Measurements from ENCODE around the gene PRKAG2.
"Not testable (repeated sequence)": the region's sequence is repeated elsewhere in the genome, so short reads cannot be mapped to it uniquely, and the experiment has no call there.

PRKAG2 gene

DNA sequence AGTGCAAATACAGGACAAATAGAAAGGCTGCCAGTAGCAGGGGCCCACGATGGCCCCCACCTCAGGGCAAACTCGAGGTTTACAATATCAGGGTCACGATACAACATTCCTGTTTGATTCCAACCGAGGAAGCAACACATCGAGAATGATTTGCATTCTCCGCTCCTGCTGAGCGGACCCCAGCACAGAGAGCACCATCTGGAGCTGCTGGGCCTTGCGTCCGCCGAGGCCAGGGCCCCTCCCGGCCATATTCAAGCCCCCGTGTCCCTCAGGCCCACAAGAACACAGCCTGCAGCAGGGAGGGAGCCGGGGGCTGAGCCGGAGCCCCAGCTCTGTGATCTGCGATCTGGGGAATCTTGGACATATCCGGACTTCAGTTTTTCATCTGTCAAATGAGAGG lies 84.3 kb downstream of the PRKAG2 start:
- no peaks in the 10 kb centered on the region for H3K36me3 Mint-ChIP-seq (ENCODE audit: low read depth)
- H3K9me3 Mint-ChIP-seq, result no peaks in the 10 kb centered on the region
- H3K27ac Mint-ChIP-seq, result no peak overlapping the region
- DNase-seq, result no peak
- H3K4me1 Mint-ChIP-seq, result peaks cover 55% of the 10 kb centered on the region
- ATAC-seq, result no peak
- H3K27me3 Mint-ChIP-seq, result no peaks in the 10 kb centered on the region
- no peak overlapping the region for H3K4me3 Mint-ChIP-seq

GRCh38 chr7:151792086-151792485 lies 84.8 kb downstream of the PRKAG2 start:
- Mint-ChIP-seq H3K9me3 (no peaks in the 10 kb centered on the region), H3K36me3 (ENCODE audit: low read depth) (no peaks in the 10 kb centered on the region), H3K4me1 (peaks cover 50% of the 10 kb centered on the region), H3K27me3 (no peaks in the 10 kb centered on the region), H3K27ac (no peak overlapping the region), H3K4me3 (no peak overlapping the region)
- ATAC-seq (no peak), DNase-seq (no peak)

DNA sequence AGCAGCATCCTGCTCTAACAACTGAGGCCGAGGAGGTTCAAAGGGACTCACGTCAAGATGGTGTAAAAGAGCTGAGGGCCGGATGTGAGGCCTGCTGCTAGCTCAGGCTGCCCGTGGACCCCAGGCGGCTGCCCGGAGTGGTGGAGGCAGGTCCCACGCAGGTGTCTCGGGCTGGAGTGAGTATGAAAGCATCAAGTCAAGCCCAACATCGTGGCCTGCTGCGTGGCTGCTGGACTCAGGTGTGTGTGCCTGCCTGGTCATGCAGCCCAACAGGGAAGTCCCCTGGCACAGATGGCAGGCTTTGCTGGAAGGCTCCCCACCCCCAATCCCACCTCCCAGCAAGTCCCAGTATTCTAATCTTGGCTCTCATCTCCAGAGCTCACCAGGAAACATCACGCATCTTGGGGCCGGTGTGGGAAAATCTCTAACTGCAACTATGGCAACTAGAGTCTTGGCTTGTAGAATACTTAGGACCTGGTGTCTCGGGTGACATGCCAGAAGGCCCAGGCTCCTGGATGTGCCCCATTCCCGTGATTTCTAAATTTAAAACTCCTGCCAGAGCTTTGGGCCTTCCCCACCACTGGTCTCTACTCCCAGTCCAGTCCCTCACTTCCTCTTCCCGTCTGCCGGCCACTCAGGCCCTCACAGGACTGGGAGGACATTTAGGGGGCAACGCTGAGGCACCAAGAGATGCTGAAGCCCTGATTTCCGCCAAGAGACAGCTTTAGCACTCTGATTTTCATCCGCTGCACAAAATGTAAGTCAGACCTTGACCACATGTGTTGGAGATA lies 85.9 kb downstream of the PRKAG2 start:
- peaks cover 40% of the 10 kb centered on the region for H3K4me1 Mint-ChIP-seq
- H3K4me3 Mint-ChIP-seq, result no peak overlapping the region
- no peak for ATAC-seq
- no peak overlapping the region for H3K27ac Mint-ChIP-seq
- no peaks in the 10 kb centered on the region for H3K36me3 Mint-ChIP-seq (ENCODE audit: low read depth)
- no peaks in the 10 kb centered on the region for H3K9me3 Mint-ChIP-seq
- H3K27me3 Mint-ChIP-seq, result no peaks in the 10 kb centered on the region
- no peak for DNase-seq

DNA sequence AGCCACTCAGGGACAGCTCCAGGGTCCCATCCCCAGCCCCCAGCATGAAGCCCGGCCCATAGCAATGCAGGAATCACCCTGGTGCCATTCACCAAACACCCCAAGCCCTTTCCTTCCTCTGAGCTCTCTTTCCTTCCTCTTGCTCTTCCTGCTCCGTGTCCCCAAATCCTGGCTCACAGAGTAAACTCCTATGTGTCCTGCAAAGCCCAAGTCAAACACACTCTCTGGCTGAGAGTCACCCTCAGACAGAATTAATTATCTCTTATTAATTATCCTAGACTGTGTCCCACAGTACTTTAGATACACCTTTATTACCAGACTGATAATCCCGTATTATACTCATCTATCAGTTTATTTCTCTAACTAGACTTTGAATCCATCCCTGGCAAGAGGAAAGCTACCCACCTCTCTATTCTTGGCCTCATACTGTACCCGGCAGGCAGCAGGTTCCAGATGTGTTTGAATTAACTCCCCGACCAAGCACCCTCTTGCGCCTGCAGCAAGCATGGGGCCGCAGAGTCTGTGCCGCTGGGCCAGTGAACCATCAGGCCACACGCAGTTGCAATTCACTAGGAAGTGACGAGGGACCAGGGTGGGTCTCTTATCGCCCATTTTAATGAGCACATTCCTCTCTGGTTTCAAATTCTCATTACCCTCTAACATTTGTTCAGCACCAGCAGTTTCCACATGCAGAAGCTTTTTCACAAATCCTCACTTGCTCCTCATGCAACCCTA lies 86.7 kb downstream of the PRKAG2 start:
- H3K4me3 Mint-ChIP-seq, result no peak overlapping the region
- H3K9me3 Mint-ChIP-seq, result no peaks in the 10 kb centered on the region
- no peak for ATAC-seq
- no peak for DNase-seq
- no peaks in the 10 kb centered on the region for H3K27me3 Mint-ChIP-seq
- no peaks in the 10 kb centered on the region for H3K36me3 Mint-ChIP-seq (ENCODE audit: low read depth)
- H3K27ac Mint-ChIP-seq, result no peak overlapping the region
- H3K4me1 Mint-ChIP-seq, result peaks cover 34% of the 10 kb centered on the region

DNA sequence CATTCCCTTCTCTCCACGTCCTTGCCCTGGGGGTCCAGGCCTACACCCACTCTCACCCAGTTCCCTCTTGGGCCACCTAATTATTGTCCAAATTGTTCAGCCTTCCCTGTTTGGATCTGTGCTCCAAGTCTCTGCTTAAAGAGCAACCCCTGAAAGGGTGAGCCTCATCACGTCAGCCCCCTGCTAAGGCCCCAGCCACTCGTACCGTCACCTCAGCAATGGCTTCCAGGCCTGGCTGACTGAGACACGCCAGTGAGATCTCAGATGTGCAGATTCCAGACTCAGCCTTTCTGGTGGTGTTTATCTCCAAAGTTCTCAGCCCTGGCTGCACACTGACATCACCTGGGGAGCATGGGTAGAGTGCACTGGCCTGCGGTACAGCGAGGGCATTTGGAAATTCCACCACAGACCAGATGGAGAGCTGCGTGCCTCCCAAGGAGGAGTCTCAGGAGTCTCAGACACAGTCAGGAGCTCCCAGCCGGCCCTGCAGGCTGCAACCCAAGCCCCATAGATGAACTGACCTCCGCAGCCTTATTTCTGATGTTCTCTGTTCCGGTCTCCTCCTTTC lies 87.5 kb downstream of the PRKAG2 start:
- H3K4me1 Mint-ChIP-seq, result peaks cover 27% of the 10 kb centered on the region

GRCh38 chr7:151787348-151787747 lies 89.6 kb downstream of the PRKAG2 start:
- Mint-ChIP-seq H3K27me3 (no peaks in the 10 kb centered on the region), H3K27ac (no peak overlapping the region), H3K4me1 (peaks cover 28% of the 10 kb centered on the region), H3K4me3 (no peak overlapping the region), H3K9me3 (no peaks in the 10 kb centered on the region), H3K36me3 (ENCODE audit: low read depth) (no peaks in the 10 kb centered on the region)
- no peak for DNase-seq
- ATAC-seq, result no peak

More for the DNA sequence above, 87.5 kb downstream of the PRKAG2 start:
- Mint-ChIP-seq H3K4me3 (no peak overlapping the region), H3K27me3 (no peaks in the 10 kb centered on the region), H3K27ac (no peak overlapping the region), H3K36me3 (ENCODE audit: low read depth) (no peaks in the 10 kb centered on the region), H3K9me3 (no peaks in the 10 kb centered on the region)
- DNase-seq (no peak), ATAC-seq (no peak)

DNA sequence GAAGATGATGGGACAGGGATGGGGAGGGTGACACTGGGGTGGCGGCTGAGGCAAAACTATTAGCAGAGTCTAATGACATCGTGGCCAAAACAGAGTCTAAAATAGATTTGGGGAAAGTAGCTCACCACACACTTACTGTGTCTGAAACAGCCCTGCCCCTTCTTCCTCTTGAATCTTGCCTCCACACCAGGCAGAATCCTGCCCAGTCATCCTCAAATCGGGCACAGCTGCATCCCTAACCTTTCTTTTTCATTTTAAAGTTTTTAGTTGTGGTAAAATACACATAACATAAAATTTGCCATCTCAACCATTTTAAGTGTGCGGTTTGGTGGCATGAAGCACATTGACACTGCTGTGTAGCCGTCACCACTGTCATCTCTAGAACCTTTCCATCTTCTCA lies 90.0 kb downstream of the PRKAG2 start:
- no peak for ATAC-seq
- Mint-ChIP-seq H3K27ac (no peak overlapping the region), H3K27me3 (no peaks in the 10 kb centered on the region)

DNA sequence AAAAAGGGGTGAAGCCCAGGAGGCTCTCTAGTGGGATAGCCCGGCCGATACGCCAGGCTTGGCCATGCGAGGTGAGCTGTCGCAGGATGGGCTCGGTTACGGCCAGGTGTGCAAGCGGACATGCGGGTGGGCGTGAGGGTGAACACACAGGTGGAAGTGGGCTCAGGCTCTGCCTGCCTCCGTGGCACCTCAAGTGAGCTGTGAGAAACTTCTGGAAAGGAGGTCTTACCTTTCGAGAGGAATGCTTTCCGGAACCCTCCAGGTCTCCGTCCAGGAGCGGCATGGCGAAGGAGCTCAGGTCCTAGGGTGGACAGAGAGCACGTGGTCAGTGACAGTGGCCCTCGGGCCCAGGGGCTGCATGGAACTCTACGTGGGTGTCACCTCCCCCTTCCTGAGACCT lies 90.7 kb downstream of the PRKAG2 start:
- DNase-seq (no peak), ATAC-seq (no peak)
- Mint-ChIP-seq H3K27ac (no peak overlapping the region), H3K27me3 (no peaks in the 10 kb centered on the region), H3K36me3 (ENCODE audit: low read depth) (no peaks in the 10 kb centered on the region), H3K9me3 (no peaks in the 10 kb centered on the region), H3K4me3 (no peak overlapping the region), H3K4me1 (peaks cover 23% of the 10 kb centered on the region)

More for the DNA sequence above, 90.0 kb downstream of the PRKAG2 start:
- Mint-ChIP-seq H3K4me3 (no peak overlapping the region), H3K36me3 (ENCODE audit: low read depth) (no peaks in the 10 kb centered on the region), H3K4me1 (peaks cover 28% of the 10 kb centered on the region), H3K9me3 (no peaks in the 10 kb centered on the region)
- DNase-seq, result no peak

DNA sequence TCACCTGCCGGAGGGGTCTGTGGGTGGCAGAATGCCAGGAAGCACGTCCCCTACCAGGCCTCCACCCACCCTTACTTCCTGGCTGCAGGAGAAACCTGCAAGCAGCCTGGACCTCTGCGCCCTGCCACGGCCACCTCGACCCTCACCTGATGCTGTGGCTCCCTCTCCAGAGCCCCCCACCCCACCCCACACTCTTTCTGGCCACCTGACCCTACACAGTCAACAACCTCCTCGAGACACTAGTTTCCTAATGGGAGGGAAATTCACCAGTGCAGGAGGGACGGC lies 91.3 kb downstream of the PRKAG2 start:
- H3K4me1 Mint-ChIP-seq, result peaks cover 23% of the 10 kb centered on the region
- H3K36me3 Mint-ChIP-seq (ENCODE audit: low read depth), result no peaks in the 10 kb centered on the region
- H3K9me3 Mint-ChIP-seq, result no peaks in the 10 kb centered on the region
- H3K4me3 Mint-ChIP-seq, result no peak overlapping the region
- ATAC-seq (no peak), DNase-seq (no peak)
- no peaks in the 10 kb centered on the region for H3K27me3 Mint-ChIP-seq
- no peak overlapping the region for H3K27ac Mint-ChIP-seq

DNA sequence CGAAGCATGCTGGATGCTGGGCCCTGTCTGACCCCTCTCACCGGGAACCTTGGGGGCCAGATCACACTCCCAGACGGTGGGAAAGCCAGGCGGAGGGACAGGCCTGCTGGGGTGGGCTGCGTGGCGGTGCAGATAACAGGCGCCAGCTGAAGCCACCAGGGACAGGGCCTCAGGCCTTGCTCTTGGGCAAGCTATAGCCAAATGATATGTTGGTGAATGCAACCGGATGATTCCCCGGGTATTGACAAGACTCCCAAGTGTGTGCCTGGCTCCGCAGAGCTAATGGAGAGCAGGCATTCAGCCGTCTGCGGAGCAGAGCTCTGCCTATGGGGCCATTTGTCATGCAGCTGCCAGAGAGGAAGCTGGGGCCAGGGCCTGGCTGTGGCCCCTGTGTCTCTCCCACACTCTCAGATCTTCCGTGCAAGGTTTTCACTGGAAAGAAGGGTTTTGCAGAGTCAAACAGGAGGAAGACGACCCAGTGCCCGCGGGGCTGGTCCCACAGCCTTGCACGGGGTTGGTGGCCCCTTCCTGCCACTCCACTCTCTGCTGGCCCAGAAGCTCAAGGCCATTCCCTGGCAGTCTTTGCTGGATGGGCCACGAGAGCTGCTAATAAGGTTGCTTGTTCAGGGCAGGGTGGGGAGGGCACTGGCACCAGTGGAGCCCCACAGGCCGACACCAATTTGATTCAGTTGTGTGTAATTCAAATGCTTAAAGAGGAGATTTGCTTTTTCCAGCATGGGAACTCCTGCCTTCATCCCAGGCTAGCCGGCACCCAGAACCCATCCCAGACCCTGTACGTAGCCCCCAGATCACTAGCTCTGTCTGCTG lies 91.8 kb downstream of the PRKAG2 start:
- H3K4me1 Mint-ChIP-seq, result peaks cover 22% of the 10 kb centered on the region
- H3K4me3 Mint-ChIP-seq, result no peak overlapping the region
- no peaks in the 10 kb centered on the region for H3K27me3 Mint-ChIP-seq
- no peaks in the 10 kb centered on the region for H3K36me3 Mint-ChIP-seq (ENCODE audit: low read depth)
- H3K27ac Mint-ChIP-seq, result no peak overlapping the region
- DNase-seq (no peak), ATAC-seq (no peak)
- H3K9me3 Mint-ChIP-seq, result no peaks in the 10 kb centered on the region

GRCh38 chr7:151783958-151784575 lies 92.8 kb downstream of the PRKAG2 start:
- no peaks in the 10 kb centered on the region for H3K36me3 Mint-ChIP-seq (ENCODE audit: low read depth)
- no peaks in the 10 kb centered on the region for H3K27me3 Mint-ChIP-seq
- no peak for DNase-seq
- H3K4me1 Mint-ChIP-seq, result peaks cover 19% of the 10 kb centered on the region
- no peaks in the 10 kb centered on the region for H3K9me3 Mint-ChIP-seq
- ATAC-seq, result no peak
- no peak overlapping the region for H3K4me3 Mint-ChIP-seq
- H3K27ac Mint-ChIP-seq, result no peak overlapping the region

DNA sequence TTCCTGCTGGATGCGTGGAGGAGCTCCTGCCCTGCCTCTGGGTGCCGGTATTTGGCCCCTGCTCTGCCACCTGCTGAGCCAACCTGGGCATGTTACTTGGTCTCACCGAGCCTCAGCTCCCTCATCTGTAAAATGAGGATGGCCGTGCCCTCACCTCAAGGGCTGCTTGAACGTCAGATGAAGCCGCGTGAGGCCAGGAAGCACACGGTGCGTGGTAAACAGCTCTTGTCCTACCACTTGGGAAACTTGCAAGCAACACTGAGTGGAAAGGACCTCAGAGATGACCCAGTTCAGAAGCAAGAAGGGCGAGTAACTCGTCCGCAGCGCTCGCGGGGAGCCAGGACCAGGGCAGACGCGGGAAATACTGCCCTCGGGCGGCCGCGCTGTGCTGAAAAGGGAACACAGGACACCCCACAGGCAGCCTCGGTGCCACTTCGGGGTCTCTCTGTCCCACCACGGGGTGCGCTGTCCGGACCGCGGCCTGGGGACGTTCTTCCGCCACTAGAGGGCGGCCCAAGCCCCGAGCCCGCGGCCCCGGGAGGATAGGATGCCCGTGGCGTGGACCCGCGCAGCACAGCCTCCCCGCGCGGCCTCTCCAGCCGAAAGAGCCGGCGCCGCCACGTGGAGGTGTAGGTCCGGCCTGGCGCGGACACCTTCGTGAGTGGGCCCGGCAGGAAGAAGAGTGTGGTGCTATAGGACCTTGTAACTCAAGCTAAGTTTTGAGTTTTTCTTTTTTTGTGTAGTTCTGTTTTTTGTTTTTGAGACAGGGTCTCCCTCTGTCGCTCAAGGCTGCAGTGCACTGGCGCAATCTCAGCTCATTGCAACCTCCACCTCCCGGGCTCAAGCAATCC lies 94.1 kb downstream of the PRKAG2 start:
- Mint-ChIP-seq H3K4me3 (peak overlapping the region; percentile 74), H3K27ac (peak overlapping the region; percentile 84)

GRCh38 chr7:151782256-151782597 lies 94.7 kb downstream of the PRKAG2 start:
- ATAC-seq, H3K27ac Mint-ChIP-seq, H3K4me3 Mint-ChIP-seq: not testable (repeated sequence)

More for the DNA sequence above, 94.1 kb downstream of the PRKAG2 start:
- Mint-ChIP-seq H3K9me3 (no peaks in the 10 kb centered on the region), H3K4me1 (peaks cover 8% of the 10 kb centered on the region), H3K36me3 (ENCODE audit: low read depth) (no peaks in the 10 kb centered on the region), H3K27me3 (no peaks in the 10 kb centered on the region)
- DNase-seq (peak; percentile 83), ATAC-seq (peak; percentile 96)

More at GRCh38 chr7:151782256-151782597, 94.7 kb downstream of the PRKAG2 start:
- H3K9me3 Mint-ChIP-seq; H3K36me3 Mint-ChIP-seq (ENCODE audit: low read depth); H3K27me3 Mint-ChIP-seq; H3K4me1 Mint-ChIP-seq; DNase-seq: not testable (repeated sequence)
